GM20431 (cell line): ENCODE results near the gene PRKAG2.

Experiments
- in situ Hi-C: fragments of 300-500 bp; cut with MseI, MboI; formaldehyde crosslinking; loops from one replicate; pipeline ENCODE4 v1.15.0; 2020; ENCODE audit warnings: low sequenced_read_pairs; ENCODE audit not compliant: unreplicated experiment

PRKAG2 gene

DNA sequence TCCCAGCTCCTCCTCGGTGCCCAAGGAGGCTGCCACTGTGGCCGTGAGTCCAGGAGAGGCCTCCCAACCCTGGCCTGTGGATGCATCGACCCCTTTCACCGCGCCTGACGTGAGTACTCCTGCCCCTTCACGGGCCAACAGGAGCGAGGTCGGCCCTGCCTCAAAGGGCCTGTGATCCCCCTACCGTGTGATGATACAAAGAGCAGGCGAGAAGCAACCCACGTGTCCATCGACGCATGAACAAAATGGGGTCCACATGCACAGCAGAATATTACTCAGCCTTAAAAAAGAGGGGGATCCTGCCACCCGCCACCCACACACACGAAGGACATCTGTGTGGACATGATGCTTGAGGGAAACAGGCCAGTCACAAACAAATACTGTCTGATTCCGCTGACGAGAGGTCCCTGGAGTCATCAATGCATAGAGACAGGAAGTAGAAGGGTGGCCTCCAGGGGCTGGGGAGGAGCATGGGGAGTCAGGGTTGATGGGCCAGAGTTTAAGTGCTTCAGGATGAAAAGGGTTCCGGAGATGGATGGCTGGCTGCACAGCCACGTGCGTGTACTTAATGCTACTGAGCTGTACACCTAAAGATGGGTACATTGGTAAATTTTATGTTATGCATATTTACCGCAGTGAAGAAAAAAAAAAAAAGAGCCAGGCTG is 151.9 kb downstream of the PRKAG2 start:
- in situ Hi-C loops, result no loop called here

GRCh38 chr7:151724250-151724915 is 152.5 kb downstream of the PRKAG2 start:
- in situ Hi-C loops, result no loop called here

DNA sequence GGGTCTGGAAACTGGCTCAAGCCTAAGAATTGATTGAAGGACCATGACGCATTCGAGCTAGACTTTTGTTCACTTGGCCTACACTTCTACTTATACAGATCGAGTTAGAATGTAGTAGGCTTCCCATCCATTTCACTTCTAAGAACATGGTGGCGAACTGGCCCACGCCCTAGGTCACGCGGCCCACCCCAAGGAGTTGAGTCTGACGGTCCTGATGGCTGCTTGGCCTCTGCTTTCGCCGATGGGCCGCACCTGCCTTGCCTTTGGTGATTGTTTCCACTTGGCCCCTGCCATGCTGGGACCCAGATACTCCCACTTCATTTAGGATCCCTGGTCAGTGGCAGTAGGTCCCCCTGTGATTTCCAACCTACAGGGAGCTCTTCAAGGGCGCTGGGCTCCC is 153.6 kb downstream of the PRKAG2 start:
- in situ Hi-C loops, result no loop called here

DNA sequence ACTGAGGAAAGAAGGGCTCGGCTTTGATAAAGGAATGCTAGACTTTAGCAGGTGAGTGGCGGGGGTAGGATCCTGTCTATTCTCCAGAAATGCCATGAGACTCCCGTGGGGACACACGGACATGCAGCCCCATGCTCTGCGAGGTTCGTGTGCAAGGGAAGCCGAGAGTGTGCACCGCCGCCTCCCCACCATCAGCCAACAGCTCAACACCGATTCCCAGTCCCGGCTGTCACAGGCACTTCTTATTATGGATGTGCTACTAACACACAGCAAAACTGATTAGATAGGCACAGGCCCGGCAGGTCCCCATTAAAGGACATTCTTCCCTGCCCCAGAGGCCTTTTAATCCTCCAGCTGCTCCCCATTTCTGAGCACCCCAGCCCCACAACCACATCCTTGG is 154.4 kb downstream of the PRKAG2 start:
- in situ Hi-C loops, result no loop called here

- in situ Hi-C loops, result no loop called here
Observed at GRCh38 chr7:151721694-151722093, 155.2 kb downstream of the PRKAG2 start.

GRCh38 chr7:151721236-151721635 is 155.7 kb downstream of the PRKAG2 start:
- in situ Hi-C loops, result no loop called here

- in situ Hi-C loops, result no loop called here
Observed at GRCh38 chr7:151720280-151720679, 156.6 kb downstream of the PRKAG2 start.

DNA sequence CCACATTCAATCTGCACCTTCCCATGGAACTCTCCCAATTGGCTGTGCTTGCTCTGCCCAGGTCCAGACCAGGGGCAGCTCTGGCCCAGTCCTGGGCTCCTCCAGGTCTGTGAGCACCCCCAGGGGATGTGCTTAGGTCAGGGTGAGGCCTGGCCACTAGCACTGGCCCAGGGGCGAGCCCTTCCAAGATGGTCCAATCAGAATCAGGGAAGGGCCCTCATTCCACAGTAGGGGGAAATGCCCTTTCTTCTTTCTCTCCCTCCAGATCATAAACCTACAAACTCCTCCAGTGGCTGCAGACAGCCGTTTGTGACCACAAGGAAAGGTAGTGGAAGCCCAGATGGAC is 157.0 kb downstream of the PRKAG2 start:
- in situ Hi-C loops, result no loop called here

DNA sequence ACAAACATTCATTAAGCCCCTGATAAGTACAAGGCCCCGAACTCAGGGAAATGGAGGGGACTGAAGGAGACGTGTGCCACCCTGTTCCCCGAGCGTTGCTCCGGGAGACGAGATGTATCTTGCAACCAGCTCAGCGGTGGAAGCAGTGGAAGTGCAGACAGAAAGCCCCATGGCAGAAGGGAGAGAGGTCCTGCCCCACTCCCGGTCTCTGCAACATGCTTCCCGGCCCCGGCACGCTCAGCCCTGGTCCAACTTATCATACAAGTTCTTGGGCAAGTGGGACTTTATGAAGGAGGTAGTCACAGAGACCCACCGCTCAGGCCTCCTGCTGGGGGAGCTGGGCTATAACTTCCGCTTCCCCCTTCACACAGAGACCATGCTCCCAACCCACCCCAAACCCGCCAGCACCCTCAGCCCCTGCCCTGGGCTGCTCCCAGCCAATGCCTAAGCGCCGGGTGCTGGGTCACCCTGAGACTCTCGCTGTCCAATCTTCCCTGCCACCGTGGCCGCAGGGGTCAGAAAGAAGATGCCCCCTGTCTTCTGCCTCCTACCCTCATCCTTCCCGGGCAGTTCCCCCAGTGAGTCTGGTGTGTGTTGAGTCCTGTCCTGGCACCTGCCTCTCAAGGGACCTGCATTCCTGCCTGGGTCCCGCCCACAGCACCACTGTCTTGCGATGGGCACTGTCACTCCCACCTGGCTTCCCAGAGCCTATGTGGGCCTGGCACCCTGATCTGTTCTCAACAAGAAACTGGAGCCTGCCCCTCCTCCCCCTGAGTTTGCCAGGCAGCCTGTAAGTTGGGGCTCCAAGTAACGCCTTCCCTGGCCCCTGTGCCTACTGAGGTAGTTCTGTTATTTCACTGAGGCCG is 157.7 kb downstream of the PRKAG2 start:
- in situ Hi-C loops, result no loop called here

- in situ Hi-C loops, result no loop called here
Observed at GRCh38 chr7:151717918-151718317, 159.0 kb downstream of the PRKAG2 start.

- in situ Hi-C loops, result no loop called here
Observed at GRCh38 chr7:151717415-151717814, 159.5 kb downstream of the PRKAG2 start.

DNA sequence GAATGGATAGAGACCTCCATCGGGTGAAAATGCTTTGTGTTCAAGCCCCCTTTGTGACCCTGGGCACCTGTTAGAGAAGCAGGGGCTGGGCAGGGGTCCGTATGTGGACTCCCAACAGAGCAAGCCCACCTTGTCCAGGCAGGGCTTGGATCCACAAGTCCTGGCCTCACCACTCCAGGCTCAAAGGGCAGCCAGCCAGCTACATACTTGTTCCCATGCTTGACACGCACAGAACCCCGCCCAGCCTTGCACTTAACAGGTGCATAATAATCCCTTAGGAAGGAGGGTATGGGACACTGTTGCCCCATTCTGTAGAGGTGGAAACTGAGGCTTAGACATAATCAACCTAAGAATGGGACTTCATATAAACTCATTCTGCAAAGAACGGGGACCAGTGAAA is 160.6 kb downstream of the PRKAG2 start:
- in situ Hi-C loops, result no loop called here

DNA sequence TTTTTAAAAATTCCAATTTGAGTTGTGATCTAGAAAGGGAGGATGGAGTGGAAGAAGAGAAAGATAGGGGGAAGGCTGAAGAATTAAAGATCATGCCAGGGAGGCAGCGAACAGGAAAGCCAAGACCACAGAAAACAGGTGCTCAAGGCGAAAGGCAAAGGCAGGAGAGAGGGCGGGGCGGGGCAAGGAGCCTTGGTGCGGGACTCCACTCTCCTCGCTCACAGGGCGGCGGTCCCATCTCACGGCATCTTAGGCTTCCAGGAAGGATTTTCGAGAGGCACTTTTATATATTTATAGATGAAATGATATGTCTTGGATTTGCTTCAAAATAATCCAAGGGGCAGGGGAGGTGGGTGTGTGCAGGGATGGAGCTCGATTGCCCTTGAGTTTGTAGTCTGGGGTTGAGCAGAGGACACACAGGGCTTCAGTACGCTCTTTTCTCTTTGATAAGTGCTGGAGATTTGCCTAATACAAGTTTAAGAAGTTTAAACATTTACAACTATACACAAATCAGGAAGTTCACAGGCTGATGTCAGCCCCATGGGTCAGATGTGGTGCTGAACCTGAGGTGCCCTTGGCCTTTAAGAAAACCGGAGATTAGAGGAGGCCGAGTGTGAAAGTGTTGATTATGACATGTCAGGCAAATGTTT is 161.1 kb downstream of the PRKAG2 start:
- in situ Hi-C loops, result no loop called here

DNA sequence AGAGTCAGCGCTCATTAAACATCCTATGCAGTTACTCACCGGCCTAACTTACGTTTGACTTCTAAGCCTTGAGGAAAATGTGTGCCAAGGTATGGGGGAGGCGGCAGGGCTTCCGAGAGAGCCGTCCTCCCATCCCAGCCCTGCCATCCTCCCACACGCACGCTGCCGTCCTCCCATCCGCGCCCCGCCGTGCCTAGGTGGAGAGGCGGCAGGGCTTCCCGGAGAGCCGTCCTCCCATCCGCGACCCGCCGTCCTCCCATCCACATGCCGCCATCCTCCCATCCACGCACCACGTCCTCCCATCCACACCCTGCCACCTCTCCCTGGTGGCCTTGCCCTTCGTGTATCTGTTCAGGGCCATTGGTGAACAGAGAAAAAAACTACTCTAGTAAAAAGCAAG is 162.7 kb downstream of the PRKAG2 start:
- in situ Hi-C loops, result no loop called here

DNA sequence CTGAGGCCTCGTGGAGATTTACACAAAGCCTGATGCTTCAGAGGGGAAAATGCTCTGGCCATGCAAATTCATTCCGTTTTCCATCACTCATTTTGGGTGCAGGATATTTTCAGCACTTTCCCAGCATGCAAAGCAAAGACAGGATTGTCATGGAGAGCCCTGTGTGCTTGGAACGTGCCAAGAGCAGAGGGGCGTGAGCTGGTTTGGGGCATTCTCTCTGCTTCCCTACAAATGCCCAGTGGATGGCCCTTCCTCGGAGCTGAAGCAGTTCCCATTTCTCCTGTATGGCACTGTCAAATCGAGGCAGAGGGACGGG is 164.1 kb downstream of the PRKAG2 start:
- in situ Hi-C loops, result no loop called here

DNA sequence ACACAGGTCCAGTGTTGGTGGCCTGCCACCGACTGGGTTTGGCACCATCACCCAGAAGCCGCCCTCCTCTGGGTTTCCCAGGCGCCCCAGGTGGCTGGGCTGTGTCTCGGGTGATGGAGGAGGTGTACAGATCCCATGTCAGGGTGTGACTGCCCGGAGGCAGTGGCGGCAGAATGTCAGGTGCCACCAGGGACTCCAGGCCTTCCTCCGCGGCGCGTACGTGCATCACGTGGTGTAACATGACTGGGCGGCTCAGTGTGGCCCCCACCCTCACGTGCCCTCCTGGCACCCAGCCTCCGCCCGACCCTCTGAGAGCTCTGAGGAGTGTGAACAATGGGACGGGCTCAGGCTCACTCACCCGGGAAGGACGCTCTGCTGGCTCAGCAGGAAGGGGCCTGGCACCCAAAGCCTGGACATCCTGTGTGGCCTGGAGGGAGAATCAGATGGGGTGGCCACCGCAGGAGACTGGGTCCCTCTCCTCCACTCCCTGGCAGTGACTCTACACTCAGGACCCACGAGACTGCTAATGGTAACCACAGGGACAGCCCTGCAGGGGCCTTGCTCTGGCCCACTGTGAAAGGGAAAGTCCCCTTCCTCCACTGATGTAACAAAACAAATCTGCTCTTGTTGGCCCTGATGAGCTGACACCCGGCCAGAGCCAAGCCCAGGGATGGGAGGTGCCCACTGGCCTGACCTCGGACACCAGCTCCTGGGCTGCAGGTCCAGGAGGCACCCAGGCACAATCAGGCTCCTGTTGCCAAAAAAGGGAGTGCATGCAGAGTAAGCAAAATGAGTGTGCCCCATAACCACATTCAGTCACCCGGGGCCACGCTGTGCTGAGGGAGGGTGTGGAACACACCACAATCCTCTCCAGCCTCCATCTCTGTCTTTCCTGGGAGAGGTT is 164.8 kb downstream of the PRKAG2 start:
- in situ Hi-C loops, result no loop called here

DNA sequence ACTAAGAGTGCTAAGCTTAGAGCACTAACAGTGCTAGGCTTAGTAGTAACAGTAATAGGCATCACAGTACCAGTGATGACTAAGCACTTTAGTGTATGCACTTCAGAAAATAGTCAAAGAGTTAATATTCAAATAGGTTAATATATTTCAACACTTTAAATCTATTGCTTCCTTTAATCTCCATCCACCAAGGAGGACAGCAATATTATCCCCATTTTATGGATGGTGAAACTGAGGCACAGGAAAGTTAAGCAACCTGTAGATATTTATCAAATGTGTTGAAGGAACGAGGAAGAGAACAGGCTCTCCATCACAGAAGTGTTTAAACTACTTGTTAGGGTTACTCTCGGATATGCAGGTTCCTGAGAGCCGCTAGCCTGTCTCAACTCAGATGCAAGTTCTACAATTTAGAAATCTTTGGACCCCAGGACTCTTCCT is 165.5 kb downstream of the PRKAG2 start:
- in situ Hi-C loops, result no loop called here

GRCh38 chr7:151710646-151711434 is 166.1 kb downstream of the PRKAG2 start:
- in situ Hi-C loops, result no loop called here

GRCh38 chr7:151710121-151710640 is 166.7 kb downstream of the PRKAG2 start:
- in situ Hi-C loops, result no loop called here
